SK-N-SH (cell line): Measurements from ENCODE around the gene MYO18B. TPM values are rescaled to one million over a fixed set of nuclear protein-coding genes. Genes with fewer than 3 reads are reported as not detected.

ENCODE experiments used
- CTCF ChIA-PET: fragments of 300-600, 350-600 bp; formaldehyde crosslinking; extraction: SDS; loops from one replicate; lab custom pipeline; 2021; lab: Yijun Ruan, JAX
- POLR2A ChIA-PET: fragments of 350-600 bp; sonication (Branson Sonifier 250); formaldehyde crosslinking; extraction: SDS; loops from one replicate; lab custom pipeline; 2020; ENCODE audit warnings: antibody characterized with exemption, inconsistent platforms; lab: Yijun Ruan, JAX
- DNase-seq: peaks from one replicate; pipeline ENCODE4 v3.0.0; 2012
- H2AFZ ChIP-seq: fragments of 200-600 bp; sonication (generic); 2 replicates; pipeline ENCODE4 v1.8.1; 2016; ENCODE audit warnings: antibody characterized with exemption, mild to moderate bottlenecking, low read depth
- H3F3A ChIP-seq: fragments of 200-600 bp; sonication (generic); replicated peaks from 2 replicates; pipeline ENCODE3; 2016; ENCODE audit warnings: antibody characterized with exemption, mild to moderate bottlenecking; ENCODE audit not compliant: insufficient read depth
- H3K27ac ChIP-seq, 2 experiments: fragments of 200-500 bp in 1 of 2; fragments of 200-600 bp in 1 of 2; sonication (Bioruptor generic) in 1 of 2; sonication (generic), shearing (Covaris generic) in 1 of 2; 2 replicates each; pipeline versions ENCODE4 v1.5.1 to v1.6.1; 2014 to 2016; ENCODE audit warnings: low read depth in 2 of 2, inconsistent platforms in 1 of 2, low read length in 1 of 2, mild to moderate bottlenecking in 1 of 2, mixed read lengths in 1 of 2
- H3K27me3 ChIP-seq: fragments of 200-600 bp; sonication (generic), shearing (Covaris generic); 2 replicates; pipeline ENCODE4 v1.6.1; 2016; ENCODE audit warnings: mixed run types; ENCODE audit not compliant: insufficient read depth
- H3K36me3 ChIP-seq, 2 experiments: fragments of 200-500 bp in 1 of 2; fragments of 200-600 bp in 1 of 2; sonication (Bioruptor generic) in 1 of 2; sonication (generic) in 1 of 2; replicated peaks in 1 of 2; 2 replicates each; pipeline versions ENCODE3 to v1.5.1; 2014 to 2016; ENCODE audit warnings: low read length in 1 of 2, mild to moderate bottlenecking in 1 of 2; ENCODE audit not compliant: insufficient read depth in 2 of 2, control insufficient read depth in 1 of 2
- H3K4me1 ChIP-seq, 2 experiments: fragments of 200-500 bp in 1 of 2; fragments of 200-600 bp in 1 of 2; sonication (Bioruptor generic) in 1 of 2; sonication (generic), shearing (Covaris generic) in 1 of 2; 2 replicates each; pipeline versions ENCODE4 v1.5.1 to v1.6.1; 2014 to 2016; ENCODE audit warnings: low read depth in 1 of 2, low read length in 1 of 2, mixed run types in 1 of 2; ENCODE audit not compliant: insufficient read depth in 2 of 2, control insufficient read depth in 1 of 2
- H3K4me2 ChIP-seq: fragments of 200-600 bp; sonication (generic), shearing (Covaris generic); 2 replicates; pipeline ENCODE4 v1.6.1; 2017; ENCODE audit warnings: mixed run types
- H3K4me3 ChIP-seq, 2 experiments: fragments of 200-500 bp in 1 of 2; fragments of 200-600 bp in 1 of 2; sonication (Bioruptor generic) in 1 of 2; sonication (generic), shearing (Covaris generic) in 1 of 2; 2 replicates each; pipeline versions ENCODE4 v1.5.1 to v1.8.1; 2014 to 2016; ENCODE audit warnings: low read depth in 2 of 2, inconsistent platforms in 1 of 2, low read length in 1 of 2, mild to moderate bottlenecking in 1 of 2, mixed read lengths in 1 of 2, moderate library complexity in 1 of 2
- H3K79me2 ChIP-seq: fragments of 200-600 bp; sonication (generic); 2 replicates; pipeline ENCODE4 v1.8.1; 2017; ENCODE audit warnings: mild to moderate bottlenecking; ENCODE audit not compliant: insufficient read depth
- H3K9ac ChIP-seq: fragments of 200-600 bp; sonication (generic); 2 replicates; pipeline ENCODE4 v1.6.1; 2017; ENCODE audit warnings: mixed run types
- H3K9me2 ChIP-seq: fragments of 200-600 bp; sonication (generic); 2 replicates; pipeline ENCODE4 v1.6.1; 2017; ENCODE audit warnings: mixed run types
- H3K9me3 ChIP-seq: fragments of 200-600 bp; sonication (generic); 2 replicates; pipeline ENCODE4 v1.6.1; 2017; ENCODE audit warnings: mixed run types, mild to moderate bottlenecking, moderate library complexity
- H4K20me1 ChIP-seq: fragments of 200-600 bp; sonication (generic); 2 replicates; pipeline ENCODE4 v1.6.1; 2017; ENCODE audit warnings: mild to moderate bottlenecking, mixed run types; ENCODE audit not compliant: insufficient read depth
- FOSL2 ChIP-seq: IDR thresholded peaks from 2 replicates; pipeline ENCODE4 v1.4.0; 2012; ENCODE audit warnings: low read depth, mild to moderate bottlenecking, moderate library complexity, borderline replicate concordance
- GABPA ChIP-seq: IDR thresholded peaks from 2 replicates; pipeline ENCODE4 v1.4.0; 2012; ENCODE audit warnings: low read depth, mild to moderate bottlenecking
- GATA2 ChIP-seq: sonication (generic); formaldehyde crosslinking; IDR thresholded peaks from 2 replicates; pipeline ENCODE4 v1.5.0; 2020; ENCODE audit warnings: mild to moderate bottlenecking, missing genetic modification reagents
- IRF3 ChIP-seq: fragments of 150-350 bp; IDR thresholded peaks from 2 replicates; pipeline ENCODE4 v1.6.1; 2016; ENCODE audit warnings: mild to moderate bottlenecking, low read depth, low read length
- NRF1 ChIP-seq: IDR thresholded peaks from 2 replicates; pipeline ENCODE4 v1.6.1; 2012; ENCODE audit warnings: low read depth, mild to moderate bottlenecking, low read length
- POLR2AphosphoS5 ChIP-seq: IDR thresholded peaks from 2 replicates; pipeline ENCODE4 v1.6.1; 2012; ENCODE audit warnings: low read depth, low read length
- RAD21 ChIP-seq: IDR thresholded peaks from 2 replicates; pipeline ENCODE4 v1.6.1; 2012; ENCODE audit warnings: mild to moderate bottlenecking, low read length
- RXRA ChIP-seq: IDR thresholded peaks from 2 replicates; pipeline ENCODE4 v1.4.0; 2012; ENCODE audit warnings: low read depth, mild to moderate bottlenecking, borderline replicate concordance
- TCF12 ChIP-seq: IDR thresholded peaks from 2 replicates; pipeline ENCODE4 v1.4.0; 2012
- USF1 ChIP-seq: IDR thresholded peaks from 2 replicates; pipeline ENCODE4 v1.4.0; 2012; ENCODE audit warnings: low read depth, borderline replicate concordance
- WGBS: methylation state at CpG from one replicate; pipeline ENCODE4 v1.1.6; 2017; ENCODE audit warnings: low lambda C conversion rate; 5-methylcytosine and 5-hydroxymethylcytosine counted together
- polyA plus RNA-seq, 3 experiments: library from polyadenylated mRNA; depleted of rRNA; stranded (reverse); fragments of >200 nt; gene quantifications; 2 replicates each; pipeline ENCODE4 v1.2.3, GENCODE V29; 2012

MYO18B gene
- polyA plus RNA-seq, 1 of the 3 experiments (the other 2 are of a cell fraction), result 0.05 TPM

- H3K27me3 ChIP-seq, result no peaks in the 10 kb centered on the region
- H3K4me1 ChIP-seq, result peaks cover 0 to 4% of the 10 kb centered on the region in 2 experiments; a peak in 2 of 4 replicates
- H4K20me1 ChIP-seq, result no peaks in the 10 kb centered on the region
- peaks cover 0 to 28% of the 10 kb centered on the region in 2 experiments for H3K36me3 ChIP-seq
- H2AFZ ChIP-seq, result no peak overlapping the region
- H3K9ac ChIP-seq, result no peak overlapping the region
- 89% methylated on average over 6 of the region's 6 CpGs for WGBS
- TF ChIP-seq TCF12, result no peak
- no peak for TF ChIP-seq RXRA
- TF ChIP-seq FOSL2, result no peak
- no peak for TF ChIP-seq GATA2 (CRISPR knock-in tag)
- TF ChIP-seq GABPA, result no peak
- TF ChIP-seq USF1, result no peak
- TF ChIP-seq IRF3, result no peak
- TF ChIP-seq NRF1, result no peak
- TF ChIP-seq POLR2AphosphoS5, result no peak
- TF ChIP-seq RAD21, result no peak
- H3K9me2 ChIP-seq, result no peaks in the 10 kb centered on the region
- no peak overlapping the region for H3K4me2 ChIP-seq
- CTCF ChIA-PET, result interaction anchor here (1.4 kb wide), 1 partner anchor 63 kb away, joined by 5 read pairs; no protein-coding TSS in a partner anchor
- no peaks in the 10 kb centered on the region for H3F3A ChIP-seq
- no peaks in the 10 kb centered on the region for H3K9me3 ChIP-seq
- POLR2A ChIA-PET, result no interaction called here
- H3K79me2 ChIP-seq, result no peaks in the 10 kb centered on the region
- H3K27ac ChIP-seq, result peak overlapping the region in 1 of 2 experiments; percentile 19; a peak in 1 of 4 replicates
- H3K4me3 ChIP-seq, result no peak overlapping the region
- DNase-seq, result no peak
Measured at GRCh38 chr22:25709758-25710157, 32.2 kb upstream of the MYO18B start.

- no peak for TF ChIP-seq FOSL2
Measured at GRCh38 chr22:25710501-25710900, 31.5 kb upstream of the MYO18B start.

More at GRCh38 chr22:25710501-25710900, 31.5 kb upstream of the MYO18B start:
- Histone ChIP-seq H3K4me2 (no peak overlapping the region), H3K9me3 (no peaks in the 10 kb centered on the region), H3K9me2 (no peaks in the 10 kb centered on the region), H4K20me1 (no peaks in the 10 kb centered on the region), H3K27ac (no peak overlapping the region; a peak in 1 of 4 replicates), H3K4me3 (no peak overlapping the region), H3K9ac (no peak overlapping the region), H3K4me1 (peaks cover 0 to 4% of the 10 kb centered on the region in 2 experiments; a peak in 2 of 4 replicates), H3K27me3 (no peaks in the 10 kb centered on the region), H3K79me2 (no peaks in the 10 kb centered on the region), H3F3A (no peaks in the 10 kb centered on the region), H3K36me3 (peaks cover 0 to 23% of the 10 kb centered on the region in 2 experiments), H2AFZ (no peak overlapping the region)
- ChIA-PET POLR2A (no interaction called here), CTCF (interaction anchor here (1.4 kb wide), 1 partner anchor 62 kb away, joined by 5 read pairs; no protein-coding TSS in a partner anchor)
- 89% methylated on average over 7 of the region's 7 CpGs for WGBS
- no peak for DNase-seq
